ENCODE data around the gene SLC23A1.

Gene SLC23A1

DNA sequence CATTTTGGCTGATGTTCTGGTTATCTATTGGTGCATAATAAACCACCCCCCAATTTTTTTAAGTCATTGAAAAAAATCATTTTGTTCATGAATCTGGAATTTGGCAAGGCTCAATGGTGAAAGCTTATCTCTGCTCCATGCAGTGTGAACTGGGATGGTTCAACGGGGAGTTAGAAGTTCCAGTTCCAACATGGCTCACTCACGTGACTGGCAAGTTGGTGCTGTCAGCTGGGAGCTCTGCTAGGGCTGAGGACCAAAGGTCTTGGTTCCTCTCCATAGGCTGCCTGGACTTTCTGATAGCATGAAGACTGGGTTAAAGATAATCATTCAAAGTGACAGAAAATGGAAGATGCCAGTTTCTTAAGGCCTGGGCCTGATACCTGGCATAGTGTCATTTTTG is 23.9 kb upstream of the SLC23A1 start:
- no peak for DNase-seq

DNA sequence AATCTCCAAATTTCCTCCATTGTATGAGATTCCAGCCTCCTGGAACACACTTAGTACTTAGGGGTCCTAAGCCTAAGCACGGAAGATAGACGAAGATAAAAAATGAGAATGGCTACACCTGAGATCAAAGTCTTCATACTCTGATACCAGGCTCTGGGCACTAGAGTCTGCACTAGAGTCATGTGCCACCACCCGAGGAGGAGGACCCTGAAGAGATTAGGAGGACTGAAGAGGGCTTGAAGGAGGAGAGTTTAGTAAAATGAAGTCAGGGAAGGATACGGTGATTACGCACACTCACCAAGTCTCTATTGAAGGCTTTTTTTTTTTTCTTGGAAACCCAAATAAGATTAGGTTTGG is 21.4 kb upstream of the SLC23A1 start:
- DNase-seq = no peak

DNA sequence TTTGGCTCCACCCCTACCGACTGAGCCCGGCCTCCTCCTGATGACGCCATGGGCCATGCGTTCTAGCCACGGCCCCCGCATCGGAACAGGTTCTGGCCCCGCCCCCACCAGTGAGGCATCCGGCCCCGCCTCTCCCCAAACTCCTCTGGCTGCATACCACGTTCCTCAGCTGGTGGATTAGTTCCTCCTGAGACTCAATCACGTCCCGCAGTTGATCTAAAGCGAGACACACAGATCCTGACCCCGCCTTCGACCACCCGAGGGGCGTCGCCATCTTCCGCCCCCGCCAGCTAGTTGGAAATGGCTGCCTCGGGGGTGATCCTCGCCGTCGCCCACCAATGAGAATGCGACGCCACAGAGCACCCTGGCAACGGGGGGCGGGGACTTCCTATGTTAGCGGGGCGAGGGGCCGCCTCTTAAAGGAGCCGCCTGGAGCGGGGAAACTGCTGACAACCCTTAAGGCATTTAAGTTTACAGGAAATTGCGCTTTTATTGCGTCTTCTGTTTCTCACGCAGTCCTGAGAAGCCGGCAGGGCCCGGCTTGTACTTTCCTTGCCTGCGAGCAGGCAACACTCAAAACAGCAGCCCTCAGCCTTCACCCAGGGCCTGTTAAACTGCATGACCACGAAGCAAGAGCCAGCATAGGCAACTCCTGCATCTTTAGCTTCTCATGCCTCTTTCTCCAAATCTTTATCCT is 20.8 kb upstream of the SLC23A1 start, which contains the start of gene SPATA24:
Gene SPATA24 (minus strand): TSS at position 303 of the 697 bp plus-strand sequence. CDS start 29 bp downstream, at position 274.
- peak; percentile 84 for DNase-seq

DNA sequence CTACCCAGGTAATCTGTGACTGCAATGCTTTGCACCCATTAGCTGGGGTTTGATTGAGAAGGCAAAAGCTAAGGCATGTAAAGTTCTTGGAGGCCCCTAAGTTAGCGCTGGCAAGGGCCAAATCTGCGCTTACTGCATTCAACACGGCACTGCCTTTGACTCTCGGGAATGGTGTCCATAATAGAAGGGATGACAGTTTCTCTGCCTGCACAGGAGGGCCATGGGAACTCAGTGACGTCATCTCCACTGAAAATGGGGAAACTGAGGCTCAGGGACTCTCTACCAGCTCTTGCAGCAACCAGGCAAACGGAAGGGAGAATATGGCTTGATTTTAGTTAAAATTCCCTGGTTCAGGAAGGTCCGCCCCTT is 20.3 kb upstream of the SLC23A1 start:
- no peak for DNase-seq

DNA sequence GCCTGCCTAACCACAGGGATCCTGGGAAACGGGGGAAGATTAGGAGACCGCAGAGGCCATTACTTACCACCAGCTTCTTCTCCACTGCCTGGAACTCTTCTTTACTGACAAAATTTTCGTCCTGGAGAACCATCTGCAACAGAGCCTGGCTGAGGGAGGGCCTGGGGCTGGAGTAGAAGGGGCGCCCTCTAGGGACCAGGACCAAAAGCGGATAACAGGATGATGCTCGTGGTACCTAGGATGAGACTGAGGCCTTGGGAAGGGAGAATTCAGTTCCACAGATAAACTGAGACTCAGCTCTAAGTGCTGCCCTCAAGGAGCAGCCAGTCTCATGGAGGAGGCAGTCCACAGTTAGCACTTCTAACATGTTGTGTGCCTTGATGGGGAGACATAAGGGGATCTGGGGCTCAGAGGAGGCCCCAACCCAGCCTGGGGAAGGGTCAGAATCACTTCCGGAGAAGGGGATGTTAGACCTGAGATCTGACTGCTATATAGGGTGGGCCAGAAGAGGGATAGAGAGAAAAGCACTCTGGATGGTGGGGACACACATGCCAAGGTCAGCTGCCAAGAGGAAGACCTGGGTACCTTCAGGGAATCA is 19.6 kb upstream of the SLC23A1 start:
- DNase-seq = no peak

GRCh38 chr5:139401546-139401945 is 18.4 kb upstream of the SLC23A1 start:
- no peak for DNase-seq

DNA sequence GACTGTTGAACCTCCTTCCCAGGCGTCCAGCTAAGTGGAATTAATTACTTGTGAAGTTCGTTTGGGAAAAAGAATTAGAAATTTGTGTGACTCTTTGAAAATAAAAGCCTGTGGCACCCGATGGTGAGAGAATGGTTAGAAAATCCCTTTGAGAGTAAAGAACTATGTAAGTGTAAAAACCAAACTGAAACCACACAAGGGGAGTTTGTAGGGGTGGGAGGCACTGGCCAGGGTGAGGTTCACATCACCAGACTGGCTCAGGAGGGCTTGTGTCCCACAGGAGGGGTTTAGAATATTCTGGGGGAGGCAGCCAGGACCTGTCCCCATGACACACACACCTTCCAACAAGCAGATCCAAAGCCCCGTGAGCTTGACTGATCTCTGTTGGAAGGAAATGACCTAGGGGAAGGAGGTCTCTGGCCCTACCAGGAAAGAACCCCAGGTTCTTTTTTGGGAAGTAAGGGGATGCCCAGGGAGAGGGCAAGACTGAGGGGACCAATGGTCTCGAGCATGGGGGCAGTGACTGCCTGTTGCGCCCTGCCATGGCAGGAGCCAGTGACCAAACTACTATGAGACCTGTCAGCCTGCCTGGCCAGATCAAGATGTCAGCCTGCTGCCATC is 16.5 kb upstream of the SLC23A1 start:
- DNase-seq = no peak

DNA sequence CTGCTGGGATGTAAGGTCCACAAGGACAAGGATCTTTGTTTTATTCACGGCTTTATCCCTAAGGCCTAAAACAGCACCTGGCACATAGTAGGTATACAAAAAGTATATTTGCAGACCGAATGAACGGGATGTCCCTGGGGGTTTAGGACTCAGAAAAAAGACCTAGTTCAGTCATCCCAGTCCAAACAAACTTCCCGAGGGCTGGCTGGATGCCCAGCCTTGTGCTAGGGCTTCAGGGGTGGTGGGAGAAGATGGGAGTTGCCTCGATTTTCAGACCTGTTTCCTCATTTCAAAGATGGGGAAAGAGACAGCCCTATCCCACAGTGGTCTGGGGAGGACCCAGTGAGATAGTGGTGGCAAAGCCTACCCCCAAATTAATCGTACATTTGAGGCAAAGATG is 14.8 kb upstream of the SLC23A1 start:
- no peak for DNase-seq

GRCh38 chr5:139396691-139397090 is 13.6 kb upstream of the SLC23A1 start:
- DNase-seq = no peak

DNA sequence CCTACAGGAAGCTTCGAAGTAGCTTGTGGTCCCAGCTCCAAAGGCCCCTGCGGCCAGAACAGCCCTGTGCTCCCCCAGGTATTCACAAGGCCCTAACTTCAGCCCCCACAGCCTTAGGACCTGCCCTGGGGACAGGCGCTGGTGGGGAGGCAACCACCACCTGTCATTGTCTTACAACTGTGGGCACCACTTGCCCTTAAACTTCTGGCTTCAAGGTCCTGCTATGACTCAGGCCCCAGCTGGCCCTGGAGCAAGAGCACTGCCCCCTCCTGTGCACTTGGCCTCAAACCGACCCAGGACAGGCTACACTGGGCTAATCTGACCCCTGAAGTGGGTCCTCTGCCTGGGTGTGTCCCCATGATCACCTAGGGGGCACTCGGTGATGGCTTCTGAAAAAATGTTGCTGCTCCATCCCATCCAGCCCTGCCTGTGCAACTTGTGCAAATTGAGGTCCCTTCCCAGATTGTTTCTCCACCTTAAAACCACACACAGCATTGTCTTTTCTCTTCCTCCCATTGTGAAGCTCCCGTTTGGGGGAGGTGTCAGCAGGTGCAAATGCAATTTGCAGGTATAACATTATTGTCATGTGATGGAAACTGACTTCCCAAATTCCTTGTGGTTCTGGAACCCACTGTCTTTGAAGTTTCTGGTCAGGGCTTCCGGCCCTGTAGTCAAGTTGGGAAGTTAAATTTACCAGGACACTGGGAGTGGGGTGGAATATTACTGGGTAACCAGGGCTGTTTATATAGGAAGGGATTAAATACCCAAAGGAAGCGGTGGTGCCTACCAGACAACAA is 12.9 kb upstream of the SLC23A1 start:
- DNase-seq = no peak

DNA sequence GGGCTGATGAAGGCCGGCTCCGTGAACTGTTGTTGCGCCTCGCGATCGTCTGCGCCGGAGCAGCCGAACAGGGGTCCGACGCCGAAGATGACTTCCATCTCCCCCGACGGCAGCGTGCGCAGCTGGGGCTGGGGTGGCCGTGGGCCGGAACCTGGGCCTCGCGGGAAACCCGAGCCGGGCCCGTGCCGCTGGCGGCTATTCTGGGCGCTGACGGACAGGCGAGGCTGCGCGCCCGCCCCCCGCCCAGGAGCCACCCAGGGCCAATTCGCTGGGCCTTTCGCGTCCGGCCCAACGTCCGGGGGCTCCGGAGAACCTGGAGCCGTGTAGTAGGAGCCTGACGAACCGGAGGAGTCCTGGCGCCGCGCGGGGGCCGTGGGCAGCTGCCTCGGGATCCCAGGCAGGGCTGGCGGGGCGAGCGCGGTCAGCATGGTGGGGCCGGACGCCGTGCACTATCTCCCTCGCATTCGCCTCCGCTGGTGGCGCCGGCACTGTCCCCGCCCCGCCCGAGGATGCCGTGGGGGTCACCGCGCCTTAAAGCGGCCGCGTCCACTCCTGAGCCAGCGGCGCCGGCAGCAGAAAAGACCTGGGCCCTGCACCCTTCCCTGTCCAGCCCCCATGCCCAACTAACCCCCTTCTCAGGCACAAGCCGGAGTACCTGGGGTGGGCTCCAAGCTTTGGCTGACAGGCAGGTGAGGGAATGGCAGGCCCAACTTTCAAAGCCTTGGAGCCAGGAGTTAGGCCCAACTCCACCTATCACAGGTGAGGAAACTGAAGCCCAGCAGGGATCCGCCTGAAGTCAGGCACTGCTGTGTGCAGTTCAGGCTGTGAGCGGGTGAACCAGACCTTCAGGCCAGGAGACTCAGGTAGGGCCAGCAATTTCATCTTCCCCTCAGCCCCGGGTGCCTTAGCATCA is 11.8 kb upstream of the SLC23A1 start, which contains the start of gene PROB1:
Gene PROB1 (minus strand): TSS at position 451 of the 913 bp plus-strand sequence. CDS start 23 bp downstream, at position 428.
- DNase-seq = no peak

- peak; percentile 21 for DNase-seq
Observed at GRCh38 chr5:139394123-139394653, 11.1 kb upstream of the SLC23A1 start.

GRCh38 chr5:139393497-139394122 is 10.5 kb upstream of the SLC23A1 start:
- no peak for DNase-seq

DNA sequence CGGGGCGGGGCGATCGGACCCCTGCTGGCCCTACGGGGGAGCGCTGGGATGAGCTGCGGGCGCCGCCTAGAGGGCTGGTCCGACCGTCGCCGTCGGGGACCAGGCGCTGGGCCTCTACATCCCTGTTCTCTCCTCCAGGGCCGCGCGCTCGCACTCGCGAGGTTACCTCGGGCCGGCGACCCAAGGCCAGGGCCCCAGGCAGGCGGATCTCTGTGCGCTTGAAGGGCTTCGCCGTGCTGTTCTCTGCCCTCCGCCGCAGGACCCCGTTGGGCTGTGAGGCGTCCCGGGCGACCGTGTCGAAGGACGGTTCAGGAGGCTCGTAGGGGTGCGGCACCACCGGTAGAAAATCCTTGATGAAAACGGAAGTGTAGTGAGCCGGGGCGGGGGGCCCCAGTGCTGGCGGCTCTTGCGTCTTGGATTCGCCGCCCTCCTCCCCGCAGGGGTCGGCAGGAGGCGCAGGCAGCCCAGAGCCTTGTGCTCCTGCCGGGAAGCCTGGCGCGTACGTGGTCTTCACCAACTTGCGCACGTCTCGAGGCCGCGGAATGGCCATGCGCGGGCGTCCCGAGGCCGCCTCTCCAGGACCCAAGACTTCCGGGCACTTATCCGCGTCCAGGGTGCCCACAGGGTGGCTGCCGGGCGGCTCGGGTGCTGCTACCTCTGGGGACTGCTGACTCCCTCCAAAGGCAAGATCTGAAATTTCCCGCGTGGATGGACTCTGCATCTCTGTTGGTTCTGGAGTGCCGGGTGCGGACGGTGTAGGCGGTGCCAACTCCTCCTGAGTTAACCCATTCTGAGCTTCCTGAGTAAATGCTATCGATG is 9.8 kb upstream of the SLC23A1 start:
- DNase-seq = no peak

GRCh38 chr5:139392324-139392677 is 9.2 kb upstream of the SLC23A1 start:
- DNase-seq = no peak

GRCh38 chr5:139391570-139392323 is 8.7 kb upstream of the SLC23A1 start:
- DNase-seq = no peak

- DNase-seq = no peak
Observed at GRCh38 chr5:139390639-139391569, 7.8 kb upstream of the SLC23A1 start.

DNA sequence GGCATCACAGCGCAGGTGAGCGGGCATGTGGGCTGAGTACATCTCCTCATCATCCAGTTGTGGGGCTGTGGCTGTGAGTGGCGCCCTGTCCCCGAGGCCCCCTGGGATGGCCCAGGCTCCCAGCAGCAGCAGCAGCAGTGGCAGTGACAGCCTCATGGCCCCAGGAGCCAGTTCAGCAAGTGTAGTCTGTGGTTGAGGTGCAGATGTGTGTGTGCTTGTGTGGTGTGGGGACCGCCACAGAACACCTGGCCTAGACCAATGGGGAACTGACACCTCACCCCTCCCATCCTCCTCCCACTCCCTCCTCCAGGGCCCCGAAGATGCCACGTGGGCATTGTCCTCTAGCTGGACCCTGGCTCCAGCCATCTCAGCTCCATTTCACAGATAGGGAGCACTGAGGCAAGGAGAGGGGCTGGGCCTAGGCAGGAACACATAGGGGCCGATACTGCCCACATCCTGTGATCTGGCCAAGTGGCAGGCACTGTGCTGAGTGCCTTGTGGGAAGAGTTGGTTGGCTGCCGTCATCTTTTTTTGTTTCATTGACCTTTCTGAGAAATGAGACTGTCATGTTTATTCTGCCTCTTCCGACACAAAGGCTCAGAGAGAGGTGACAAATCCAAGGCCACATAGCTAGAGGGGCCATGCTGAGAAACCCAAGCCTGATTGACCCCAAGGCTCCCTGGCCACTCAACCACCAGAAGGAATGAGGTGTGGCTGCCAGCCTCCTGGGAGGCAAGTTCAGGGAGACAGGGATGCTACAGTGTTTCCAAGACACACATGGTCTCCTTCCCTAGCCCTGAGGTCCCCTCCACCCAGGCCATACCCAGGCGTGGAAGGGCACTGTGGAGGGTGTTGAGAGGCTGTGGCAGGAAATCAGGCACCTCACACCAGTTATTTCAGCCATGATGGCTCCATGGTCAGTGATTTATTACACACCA is 6.9 kb upstream of the SLC23A1 start, which contains the start of gene MZB1:
Gene MZB1 (minus strand): TSS at position 213 of the 938 bp plus-strand sequence. CDS start 57 bp downstream, at position 156.
- no peak for DNase-seq
